ENCODE measurements around the gene GRK7. TPM values are rescaled to one million over a fixed set of nuclear protein-coding genes. Genes with fewer than 3 reads are reported as not detected.

Gene GRK7
- total and polyA plus RNA-seq, 7 donors = under 0.01 to 0.06 TPM; not detected in 5

GRCh38 chr3:141738022-141738890 is 25.0 kb upstream of the GRK7 start, which contains the start of gene RNF7:
Gene RNF7, plus strand, starts transcription at chr3:141738298. Its CDS starts 44 bp downstream, at chr3:141738342.
- Histone ChIP-seq H3K9me3 (no peaks in the 10 kb centered on the region), H3K4me1 (peaks cover 0 to 38% (median 36%) of the 10 kb centered on the region in 4 donors), H3K27me3 (no peaks in the 10 kb centered on the region), H3K4me3 (peak within 1 kb of the TSS; percentile 78 to 99 (median 90)), H3K27ac (peak within 1 kb of the TSS; percentile 95 to 98 (median 96)), H3K36me3 (peaks cover 0 to under 1% (median 0%) of the 10 kb centered on the region in 4 donors)
- peak; percentile 97 for DNase-seq
- peak in 2 of 4 donors; percentile 46 to 56 for TF ChIP-seq EP300 (IDR thresholded peaks at IDR 0.05)
- TF ChIP-seq, protein P1, sequence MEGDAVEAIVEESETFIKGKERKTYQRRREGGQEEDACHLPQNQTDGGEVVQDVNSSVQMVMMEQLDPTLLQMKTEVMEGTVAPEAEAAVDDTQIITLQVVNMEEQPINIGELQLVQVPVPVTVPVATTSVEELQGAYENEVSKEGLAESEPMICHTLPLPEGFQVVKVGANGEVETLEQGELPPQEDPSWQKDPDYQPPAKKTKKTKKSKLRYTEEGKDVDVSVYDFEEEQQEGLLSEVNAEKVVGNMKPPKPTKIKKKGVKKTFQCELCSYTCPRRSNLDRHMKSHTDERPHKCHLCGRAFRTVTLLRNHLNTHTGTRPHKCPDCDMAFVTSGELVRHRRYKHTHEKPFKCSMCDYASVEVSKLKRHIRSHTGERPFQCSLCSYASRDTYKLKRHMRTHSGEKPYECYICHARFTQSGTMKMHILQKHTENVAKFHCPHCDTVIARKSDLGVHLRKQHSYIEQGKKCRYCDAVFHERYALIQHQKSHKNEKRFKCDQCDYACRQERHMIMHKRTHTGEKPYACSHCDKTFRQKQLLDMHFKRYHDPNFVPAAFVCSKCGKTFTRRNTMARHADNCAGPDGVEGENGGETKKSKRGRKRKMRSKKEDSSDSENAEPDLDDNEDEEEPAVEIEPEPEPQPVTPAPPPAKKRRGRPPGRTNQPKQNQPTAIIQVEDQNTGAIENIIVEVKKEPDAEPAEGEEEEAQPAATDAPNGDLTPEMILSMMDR (IDR thresholded peaks at IDR 0.05) = peak; percentile 74 to 83 (median 78)
- TF ChIP-seq POLR2A (IDR thresholded peaks at IDR 0.05) = peak; percentile 59 to 64
- peak; percentile 87 to 93 (median 88) for TF ChIP-seq POLR2AphosphoS5 (IDR thresholded peaks at IDR 0.05)
- 0% methylated on average over 81 of the region's 81 CpGs for WGBS, 2 donors
- intact Hi-C loops (cut with DNase I) = loop anchor here (1.0 to 10.0 kb wide), 6 partner anchors 59 to 417 kb away; partner anchors contain the start of gene RASA2

GRCh38 chr3:141738891-141739363 is 24.3 kb upstream of the GRK7 start:
- intact Hi-C loops (cut with DNase I) = loop anchor here (1.0 to 10.0 kb wide), 6 partner anchors 58 to 416 kb away; partner anchors contain the start of gene RASA2
- no peaks in the 10 kb centered on the region for H3K9me3 ChIP-seq
- peak overlapping the region; percentile 95 to 98 (median 96) for H3K27ac ChIP-seq
- 0 to 1% methylated on average over 11 of the region's 11 CpGs for WGBS, 2 donors
- no peak for DNase-seq
- H3K36me3 ChIP-seq = peaks cover 0 to 5% (median 0%) of the 10 kb centered on the region in 4 donors
- H3K27me3 ChIP-seq = no peaks in the 10 kb centered on the region
- peaks cover 0 to 45% (median 40%) of the 10 kb centered on the region in 4 donors for H3K4me1 ChIP-seq
- TF ChIP-seq, protein P1 (IDR thresholded peaks at IDR 0.05) = no peak
- TF ChIP-seq POLR2A (IDR thresholded peaks at IDR 0.05) = peak in 1 of 2 donors; percentile 5
- H3K4me3 ChIP-seq = peak overlapping the region; percentile 78 to 99 (median 90)

DNA sequence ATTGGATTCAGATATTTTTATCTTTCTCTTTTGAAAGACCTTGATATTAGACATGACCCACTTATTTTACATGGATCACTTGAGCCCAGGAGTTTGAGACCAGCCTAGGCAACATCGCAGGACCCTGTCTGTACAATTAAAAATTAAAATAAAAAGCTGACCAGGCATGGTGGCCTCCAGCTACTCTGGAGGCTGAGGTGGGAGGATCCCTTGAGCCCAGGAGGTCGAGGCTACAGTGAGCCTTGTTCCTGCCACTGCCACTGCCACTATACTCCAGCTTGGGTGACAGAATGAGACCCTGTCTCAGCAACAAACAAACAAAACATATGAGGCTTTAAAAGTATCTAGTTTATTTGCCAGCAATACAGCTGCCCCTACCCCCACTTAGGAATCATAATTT is 23.5 kb upstream of the GRK7 start:
- 32 to 68% methylated on average over 2 of the region's 2 CpGs for WGBS, 2 donors
- TF ChIP-seq EP300 (IDR thresholded peaks at IDR 0.05) = no peak
- no peaks in the 10 kb centered on the region for H3K27me3 ChIP-seq
- no peak for DNase-seq
- peak overlapping the region in 2 of 4 donors; percentile 85 to 99 for H3K4me3 ChIP-seq
- no peaks in the 10 kb centered on the region for H3K9me3 ChIP-seq
- intact Hi-C loops (cut with DNase I) = loop anchor here (2.0 to 10.0 kb wide), 5 partner anchors 58 to 415 kb away; partner anchors contain the start of gene RASA2
- H3K4me1 ChIP-seq = peaks cover 0 to 53% (median 44%) of the 10 kb centered on the region in 4 donors
- H3K27ac ChIP-seq = peak overlapping the region; percentile 95 to 98 (median 96)
- H3K36me3 ChIP-seq = peaks cover 0 to 13% (median 0%) of the 10 kb centered on the region in 4 donors

GRCh38 chr3:141740349-141740748 is 22.9 kb upstream of the GRK7 start:
- TF ChIP-seq POLR2AphosphoS5 (IDR thresholded peaks at IDR 0.05) (no peak), POLR2A (IDR thresholded peaks at IDR 0.05) (no peak), EP300 (IDR thresholded peaks at IDR 0.05) (no peak)
- TF ChIP-seq, protein P1 (IDR thresholded peaks at IDR 0.05) = no peak
- DNase-seq = no peak
- H3K27me3 ChIP-seq = no peaks in the 10 kb centered on the region
- intact Hi-C loops (cut with DNase I) = no loop called here
- no peaks in the 10 kb centered on the region for H3K9me3 ChIP-seq
- peak overlapping the region in 1 of 4 donors; percentile 85 for H3K4me3 ChIP-seq
- H3K36me3 ChIP-seq = peaks cover 0 to 19% (median 2%) of the 10 kb centered on the region in 4 donors
- peaks cover 0 to 57% (median 44%) of the 10 kb centered on the region in 4 donors for H3K4me1 ChIP-seq
- peak overlapping the region in 3 of 4 donors; percentile 95 to 97 (median 96) for H3K27ac ChIP-seq

GRCh38 chr3:141743305-141743704 is 19.9 kb upstream of the GRK7 start:
- Histone ChIP-seq H3K36me3 (peaks cover 0 to 48% (median 9%) of the 10 kb centered on the region in 4 donors), H3K4me3 (no peak overlapping the region), H3K27me3 (no peaks in the 10 kb centered on the region), H3K4me1 (peaks cover 0 to 57% (median 42%) of the 10 kb centered on the region in 4 donors), H3K27ac (no peak overlapping the region), H3K9me3 (no peaks in the 10 kb centered on the region)
- intact Hi-C loops (cut with DNase I) = no loop called here
- DNase-seq = no peak
- TF ChIP-seq POLR2AphosphoS5 (IDR thresholded peaks at IDR 0.05) (no peak), POLR2A (IDR thresholded peaks at IDR 0.05) (no peak), EP300 (IDR thresholded peaks at IDR 0.05) (no peak)
- TF ChIP-seq, protein P1 (IDR thresholded peaks at IDR 0.05) = no peak
- 51 to 68% methylated on average over 1 of the region's 1 CpG for WGBS, 2 donors
